Nephron (organoid): ENCODE measurements around the gene PRMT9.

Source experiments
- H3K27ac Mint-ChIP-seq, 3 experiments: 2 replicates each; pipeline ENCODE4 v1.8.0; 2020; ENCODE audit warnings: mixed read lengths in 3 of 3, mild to moderate bottlenecking in 2 of 3, moderate library complexity in 1 of 3
- H3K27me3 Mint-ChIP-seq: 2 replicates; pipeline ENCODE4 v1.8.0; 2021; ENCODE audit warnings: low read depth, mild to moderate bottlenecking, moderate library complexity, mixed read lengths
- H3K36me3 Mint-ChIP-seq: 2 replicates; pipeline ENCODE4 v1.8.0; 2020; ENCODE audit warnings: low read depth, mixed read lengths
- H3K4me1 Mint-ChIP-seq: 2 replicates; pipeline ENCODE4 v1.8.0; 2020; ENCODE audit warnings: mixed read lengths
- H3K4me3 Mint-ChIP-seq, 3 experiments: 2 replicates each; pipeline ENCODE4 v1.8.0; 2020; ENCODE audit warnings: mild to moderate bottlenecking in 3 of 3, mixed read lengths in 3 of 3, moderate library complexity in 2 of 3
- H3K9me3 Mint-ChIP-seq: 2 replicates; pipeline ENCODE4 v1.8.0; 2020; ENCODE audit warnings: mixed read lengths
- TF ChIP-seq, protein P1 (sequence below), 3 experiments: fragments of 200-600 bp; sonication (generic); IDR thresholded peaks; one replicate each; pipeline ENCODE4 v1.5.0; 2021; ENCODE audit warnings: antibody characterized with exemption in 3 of 3; ENCODE audit not compliant: unreplicated experiment in 3 of 3

The PRMT9 gene

DNA sequence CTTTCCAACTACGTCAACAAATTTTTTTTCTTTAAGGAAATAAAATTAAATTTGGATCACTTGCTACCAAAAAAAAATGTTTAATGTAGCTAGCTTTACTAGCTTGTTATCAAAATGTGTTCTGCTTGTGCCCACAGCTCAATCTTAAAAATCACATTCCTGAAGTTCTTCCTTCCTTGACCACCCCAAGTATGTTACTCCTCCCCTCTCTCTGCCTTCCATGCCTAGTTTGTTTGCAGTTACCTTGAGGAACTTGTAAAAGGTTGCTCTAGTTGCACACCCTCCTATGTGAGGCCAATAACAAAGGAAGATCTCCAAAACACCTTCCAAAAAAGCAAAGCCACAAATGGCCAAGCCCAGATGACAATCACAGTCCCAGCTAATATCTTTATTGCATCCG, 86.4 kb downstream of the PRMT9 start:
- no peaks in the 10 kb centered on the region for H3K27me3 Mint-ChIP-seq
- H3K4me1 Mint-ChIP-seq = peaks cover 12% of the 10 kb centered on the region
- H3K9me3 Mint-ChIP-seq = no peaks in the 10 kb centered on the region
- H3K36me3 Mint-ChIP-seq = no peaks in the 10 kb centered on the region
- H3K4me3 Mint-ChIP-seq = no peak overlapping the region
- H3K27ac Mint-ChIP-seq = peak overlapping the region; percentile 19 to 81 (median 58)
- TF ChIP-seq, protein P1, sequence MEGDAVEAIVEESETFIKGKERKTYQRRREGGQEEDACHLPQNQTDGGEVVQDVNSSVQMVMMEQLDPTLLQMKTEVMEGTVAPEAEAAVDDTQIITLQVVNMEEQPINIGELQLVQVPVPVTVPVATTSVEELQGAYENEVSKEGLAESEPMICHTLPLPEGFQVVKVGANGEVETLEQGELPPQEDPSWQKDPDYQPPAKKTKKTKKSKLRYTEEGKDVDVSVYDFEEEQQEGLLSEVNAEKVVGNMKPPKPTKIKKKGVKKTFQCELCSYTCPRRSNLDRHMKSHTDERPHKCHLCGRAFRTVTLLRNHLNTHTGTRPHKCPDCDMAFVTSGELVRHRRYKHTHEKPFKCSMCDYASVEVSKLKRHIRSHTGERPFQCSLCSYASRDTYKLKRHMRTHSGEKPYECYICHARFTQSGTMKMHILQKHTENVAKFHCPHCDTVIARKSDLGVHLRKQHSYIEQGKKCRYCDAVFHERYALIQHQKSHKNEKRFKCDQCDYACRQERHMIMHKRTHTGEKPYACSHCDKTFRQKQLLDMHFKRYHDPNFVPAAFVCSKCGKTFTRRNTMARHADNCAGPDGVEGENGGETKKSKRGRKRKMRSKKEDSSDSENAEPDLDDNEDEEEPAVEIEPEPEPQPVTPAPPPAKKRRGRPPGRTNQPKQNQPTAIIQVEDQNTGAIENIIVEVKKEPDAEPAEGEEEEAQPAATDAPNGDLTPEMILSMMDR (IDR thresholded peaks at IDR 0.05; ENCODE audit: unreplicated experiment in 3 of 3) = no peak

DNA sequence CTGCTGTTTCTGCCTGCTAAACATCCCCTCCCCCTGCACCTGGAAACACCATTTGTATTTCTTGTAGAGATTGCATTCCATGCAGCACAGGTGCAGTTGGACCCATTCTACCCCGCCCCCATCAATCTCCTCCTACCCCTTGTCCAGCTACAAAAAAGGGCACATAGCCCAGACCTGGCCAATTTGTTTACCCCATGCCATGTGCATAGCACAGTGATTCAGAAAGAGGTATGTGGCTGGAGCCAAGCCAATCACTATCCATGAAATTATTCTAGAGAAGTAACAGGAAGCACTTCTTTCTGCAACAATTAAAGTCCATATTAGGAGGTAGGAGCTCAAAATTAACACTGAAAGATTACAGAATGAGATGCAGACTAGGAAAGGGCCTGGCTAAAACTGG, 87.0 kb downstream of the PRMT9 start:
- no peaks in the 10 kb centered on the region for H3K27me3 Mint-ChIP-seq
- TF ChIP-seq, protein P1 (IDR thresholded peaks at IDR 0.05; ENCODE audit: unreplicated experiment in 3 of 3) = no peak
- no peaks in the 10 kb centered on the region for H3K36me3 Mint-ChIP-seq
- peaks cover 12% of the 10 kb centered on the region for H3K4me1 Mint-ChIP-seq
- H3K9me3 Mint-ChIP-seq = no peaks in the 10 kb centered on the region
- no peak overlapping the region for H3K4me3 Mint-ChIP-seq
- H3K27ac Mint-ChIP-seq = peak overlapping the region in 1 of 3 experiments; percentile 81

DNA sequence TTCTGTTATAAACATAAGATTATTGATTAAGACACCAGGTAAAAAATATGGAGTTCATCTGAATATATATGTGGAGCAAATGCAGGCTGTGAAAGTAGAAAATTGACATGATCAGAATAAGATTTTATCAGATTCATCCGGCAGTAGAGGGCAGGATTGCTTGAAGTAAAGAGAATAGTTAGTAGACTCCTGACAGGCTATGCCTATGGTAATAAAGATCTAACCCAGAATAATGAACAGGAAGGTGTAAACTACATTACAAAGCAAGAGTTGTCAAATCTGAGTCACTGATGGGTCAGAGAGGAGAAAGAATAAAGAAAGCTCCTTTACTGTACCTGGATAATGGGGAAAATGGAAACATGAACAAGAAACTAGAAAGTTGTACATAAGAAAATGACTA, 87.6 kb downstream of the PRMT9 start:
- Mint-ChIP-seq H3K36me3 (no peaks in the 10 kb centered on the region), H3K27me3 (no peaks in the 10 kb centered on the region), H3K27ac (peak overlapping the region in 1 of 3 experiments; percentile 81), H3K9me3 (no peaks in the 10 kb centered on the region), H3K4me1 (peaks cover 12% of the 10 kb centered on the region), H3K4me3 (no peak overlapping the region)
- TF ChIP-seq, protein P1 (IDR thresholded peaks at IDR 0.05; ENCODE audit: unreplicated experiment in 3 of 3) = peak in 1 of 3 experiments; percentile 13

DNA sequence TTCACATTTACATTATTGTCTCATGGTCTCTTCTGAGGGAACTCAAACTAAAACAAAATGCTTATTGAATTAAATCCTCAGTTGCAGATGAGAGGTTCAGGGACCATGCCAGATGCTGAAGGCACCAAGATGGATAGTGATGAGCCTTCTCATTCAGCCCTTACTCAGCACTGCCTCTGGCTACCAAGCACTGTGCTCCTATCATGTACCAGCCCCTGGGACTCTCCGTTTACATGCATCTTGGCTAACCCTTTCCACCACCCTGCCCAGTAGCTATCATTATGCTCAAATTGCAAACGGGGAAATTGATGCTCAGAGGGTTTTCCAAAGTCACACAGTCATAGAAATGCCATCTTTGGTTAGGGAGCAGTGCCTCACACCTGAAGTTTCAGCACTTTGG, 89.4 kb downstream of the PRMT9 start:
- no peak overlapping the region for H3K4me3 Mint-ChIP-seq
- H3K27ac Mint-ChIP-seq = no peak overlapping the region

DNA sequence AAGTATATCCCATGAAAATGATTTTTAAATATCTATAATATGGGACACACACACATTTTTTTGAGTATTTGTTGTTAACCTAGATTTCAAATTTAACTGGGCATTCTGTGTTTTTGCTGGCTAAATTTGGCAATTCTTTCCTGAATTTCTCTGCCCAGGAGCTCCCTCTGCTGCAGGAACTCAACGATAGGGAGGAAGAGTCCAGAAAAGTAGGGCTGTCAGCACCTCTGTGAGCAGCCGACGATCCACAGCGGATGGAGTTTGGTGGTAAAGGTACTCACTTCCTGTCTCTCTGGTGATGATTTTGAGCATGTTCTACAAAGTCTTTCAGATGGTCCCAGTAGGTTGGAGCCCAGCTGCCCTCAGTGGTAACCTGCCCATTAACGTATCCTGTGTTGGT, 89.9 kb downstream of the PRMT9 start:
- Mint-ChIP-seq H3K36me3 (no peaks in the 10 kb centered on the region), H3K9me3 (no peaks in the 10 kb centered on the region), H3K27me3 (no peaks in the 10 kb centered on the region), H3K4me3 (no peak overlapping the region), H3K4me1 (peaks cover 28% of the 10 kb centered on the region), H3K27ac (no peak overlapping the region)
- TF ChIP-seq, protein P1 (IDR thresholded peaks at IDR 0.05; ENCODE audit: unreplicated experiment in 3 of 3) = no peak

More for the DNA sequence above, 89.4 kb downstream of the PRMT9 start:
- H3K27me3 Mint-ChIP-seq = no peaks in the 10 kb centered on the region
- peaks cover 23% of the 10 kb centered on the region for H3K4me1 Mint-ChIP-seq
- H3K36me3 Mint-ChIP-seq = no peaks in the 10 kb centered on the region
- TF ChIP-seq, protein P1 (IDR thresholded peaks at IDR 0.05; ENCODE audit: unreplicated experiment in 3 of 3) = no peak
- H3K9me3 Mint-ChIP-seq = no peaks in the 10 kb centered on the region

DNA sequence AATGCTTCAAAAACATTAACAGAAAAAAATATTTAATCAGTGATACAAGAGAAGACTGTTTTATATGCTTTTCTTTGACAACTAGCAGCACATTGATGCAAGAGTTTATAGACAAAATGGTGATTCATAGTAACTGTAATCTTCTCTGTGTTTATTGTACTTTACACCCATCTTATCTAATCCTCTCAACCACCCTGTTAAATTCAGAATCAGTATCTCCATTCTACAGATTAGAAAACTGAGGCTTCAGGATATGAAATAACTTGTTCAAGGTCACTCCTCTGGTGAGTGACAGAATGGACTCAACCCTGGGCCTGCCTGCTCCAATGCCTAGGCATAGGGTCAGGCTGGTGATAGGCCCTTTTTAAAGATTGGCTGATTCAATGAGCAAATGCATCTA, 92.9 kb downstream of the PRMT9 start:
- Mint-ChIP-seq H3K4me1 (peaks cover 33% of the 10 kb centered on the region), H3K4me3 (no peak overlapping the region), H3K27me3 (no peaks in the 10 kb centered on the region), H3K9me3 (no peaks in the 10 kb centered on the region), H3K27ac (peak overlapping the region in 1 of 3 experiments; percentile 38), H3K36me3 (no peaks in the 10 kb centered on the region)
- TF ChIP-seq, protein P1 (IDR thresholded peaks at IDR 0.05; ENCODE audit: unreplicated experiment in 3 of 3) = no peak
